Hematopoietic multipotent progenitor cell treated with erythropoietin and hydrocortisone succinate and interleukin-3 and kit ligand, for 6 days (in vitro differentiated cells): ENCODE data around the gene ATOH8.
A peak's percentile ranks its signal among the peaks of the same experiment; 100 is the strongest.

Experiments
- DNase-seq: peaks from one replicate; pipeline ENCODE4 v3.0.0-alpha.2; 2015

ATOH8 gene

DNA sequence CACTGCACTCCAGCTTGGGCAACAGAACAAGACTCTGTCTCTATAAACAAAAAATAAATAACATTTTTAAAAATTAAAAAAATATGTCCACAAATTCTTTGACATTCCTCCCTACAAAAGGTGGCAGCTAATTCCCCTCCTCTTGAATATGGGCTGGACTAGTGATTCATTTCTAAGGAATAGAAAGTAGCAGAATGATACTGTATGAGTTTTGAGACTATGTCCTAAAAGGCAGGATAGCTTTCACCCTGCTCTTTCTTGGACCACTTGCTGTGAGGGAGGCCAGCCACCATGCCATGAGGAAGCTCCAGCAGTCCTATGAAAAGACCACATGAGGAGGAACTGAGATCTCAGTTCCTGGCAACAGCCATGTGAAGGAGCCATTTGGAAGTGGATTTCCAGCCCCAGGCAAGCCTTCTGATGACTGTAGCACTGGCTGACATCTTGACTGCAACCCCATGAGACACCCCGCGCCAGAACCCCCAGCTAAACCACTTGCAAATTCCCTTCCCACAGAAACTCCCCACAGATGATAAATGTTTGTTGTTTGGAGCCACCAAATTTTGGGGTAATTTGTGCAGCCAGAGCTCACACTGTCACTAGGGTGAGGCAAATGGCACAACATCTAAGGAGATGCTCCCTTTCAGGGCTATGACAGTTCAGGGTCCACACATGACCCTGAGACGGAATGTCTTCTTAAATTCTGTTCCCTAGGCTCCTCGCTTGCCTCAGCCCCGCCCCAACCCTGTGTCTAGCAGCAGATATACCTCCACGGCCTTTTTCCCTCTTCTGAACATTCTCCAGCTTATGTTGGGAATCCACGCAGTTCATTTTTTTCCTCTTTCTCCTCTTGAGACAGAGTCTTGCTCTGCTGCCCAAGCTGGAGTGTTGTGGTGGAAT, 17.1 kb upstream of the ATOH8 start:
- no peak for DNase-seq

DNA sequence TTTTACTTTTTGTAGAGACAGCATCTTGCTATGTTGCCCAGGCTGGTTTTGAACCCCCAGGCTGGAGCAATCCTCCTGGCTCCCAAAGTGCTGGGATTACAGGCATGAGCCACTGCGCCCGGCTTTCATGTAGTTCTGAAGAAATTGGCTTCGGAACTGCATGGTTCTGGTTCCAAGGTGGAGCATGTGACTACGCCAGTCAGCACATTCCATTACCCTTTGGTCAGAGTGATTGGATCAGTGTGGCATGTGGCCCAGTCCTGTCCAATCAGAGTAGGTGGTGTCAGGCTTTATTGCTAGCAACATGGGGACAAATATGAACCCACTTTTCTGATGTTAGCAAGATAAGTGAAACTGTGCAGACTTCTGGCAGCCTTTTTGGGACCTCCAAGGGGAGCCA, 16.3 kb upstream of the ATOH8 start:
- no peak for DNase-seq

DNA sequence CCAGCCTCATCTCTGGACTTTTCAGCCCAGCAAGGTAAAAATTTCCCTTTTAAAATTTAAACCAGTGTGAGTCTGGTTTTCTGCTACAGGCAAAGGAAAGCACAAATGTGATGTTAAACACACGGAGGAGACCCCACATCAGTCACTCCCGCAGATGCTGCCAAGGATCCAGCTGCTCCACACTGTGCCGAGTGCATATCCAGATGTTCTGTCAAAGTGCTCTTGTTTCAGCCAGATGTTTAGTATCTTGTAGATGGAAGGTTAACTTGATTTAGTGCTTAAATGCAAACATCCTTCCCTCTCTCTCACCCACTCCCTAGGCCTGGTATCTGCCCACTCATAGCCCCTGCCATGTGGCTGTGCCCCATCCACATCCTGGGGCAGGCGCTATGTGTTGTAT, 15.8 kb upstream of the ATOH8 start:
- no peak for DNase-seq

DNA sequence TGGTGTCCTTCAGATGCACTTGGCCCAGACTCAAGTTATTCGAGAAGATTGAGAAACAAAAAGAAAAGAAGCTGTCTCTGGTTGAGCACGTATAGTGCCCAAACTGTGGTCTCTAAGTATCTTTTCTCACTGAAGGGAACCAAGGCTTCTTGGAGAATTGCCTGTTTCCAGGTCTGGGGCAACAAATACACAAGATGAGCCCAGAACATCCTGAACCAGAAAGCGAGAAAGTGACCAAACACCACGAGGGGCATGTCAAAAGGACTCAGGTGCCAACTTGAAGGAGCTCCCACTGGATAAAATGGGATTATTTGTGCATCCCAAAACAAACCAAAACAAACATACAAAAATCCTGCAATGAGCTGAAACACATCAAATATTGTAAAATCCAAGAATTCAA, 13.6 kb upstream of the ATOH8 start:
- DNase-seq, result no peak

DNA sequence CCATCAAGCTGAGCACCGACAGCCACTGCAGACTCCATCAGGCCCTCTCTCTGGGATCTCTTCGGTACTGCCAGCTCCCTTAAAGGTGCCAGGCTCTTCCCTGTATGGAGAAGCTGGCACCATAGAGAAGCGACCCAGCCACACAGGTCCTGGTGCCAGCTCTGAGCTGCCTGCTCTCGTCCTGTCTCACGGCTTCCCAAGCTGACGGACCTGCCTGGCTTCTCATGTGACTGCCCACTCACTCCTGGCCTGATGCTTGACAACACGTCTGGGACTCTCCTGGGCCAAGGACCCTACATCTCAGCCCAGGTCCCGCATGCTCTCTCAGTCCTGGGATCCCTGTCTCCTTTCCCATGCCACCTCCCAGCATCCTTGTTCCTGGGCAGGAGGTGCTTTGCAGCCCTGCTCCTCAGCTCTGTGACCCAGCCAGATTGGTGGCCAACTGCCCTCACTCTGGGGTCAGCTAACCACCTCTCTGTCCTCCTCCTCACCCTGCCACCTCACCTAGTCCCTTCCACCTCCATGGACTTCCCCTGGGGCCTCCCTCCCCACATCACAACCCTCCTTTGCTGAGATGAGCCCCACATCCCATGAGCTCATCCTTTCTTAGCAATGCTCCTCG, 12.5 kb upstream of the ATOH8 start:
- no peak for DNase-seq

DNA sequence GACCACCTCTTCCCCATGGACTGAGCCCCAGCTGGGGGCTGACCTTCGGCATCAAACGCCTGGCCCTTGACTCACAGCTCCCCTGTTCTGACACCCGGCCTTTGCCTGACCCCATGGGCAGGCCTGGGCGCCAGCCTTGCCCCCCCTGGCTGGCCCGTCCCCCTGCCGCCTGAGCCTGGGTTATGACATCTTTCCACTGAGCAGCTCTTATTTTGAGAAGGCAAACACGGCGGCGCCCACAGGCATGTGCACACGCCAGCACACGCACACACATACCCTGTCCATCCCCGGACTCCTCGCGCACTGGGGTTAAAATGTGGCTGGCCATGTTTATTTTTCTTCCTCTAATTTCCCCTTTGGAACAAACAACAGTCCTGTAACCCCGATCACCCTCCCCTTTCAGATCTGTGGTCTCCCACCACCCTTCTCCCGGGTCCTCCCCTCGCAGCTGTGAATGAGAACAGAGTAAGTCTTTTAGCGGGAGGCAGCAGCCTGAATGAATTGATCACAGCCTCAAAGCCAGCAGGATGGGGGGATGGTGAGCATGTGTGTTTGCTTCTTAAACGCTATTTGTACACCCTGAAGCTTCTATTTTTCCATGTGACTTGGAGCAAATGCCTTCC, 11.8 kb upstream of the ATOH8 start:
- DNase-seq, result no peak

DNA sequence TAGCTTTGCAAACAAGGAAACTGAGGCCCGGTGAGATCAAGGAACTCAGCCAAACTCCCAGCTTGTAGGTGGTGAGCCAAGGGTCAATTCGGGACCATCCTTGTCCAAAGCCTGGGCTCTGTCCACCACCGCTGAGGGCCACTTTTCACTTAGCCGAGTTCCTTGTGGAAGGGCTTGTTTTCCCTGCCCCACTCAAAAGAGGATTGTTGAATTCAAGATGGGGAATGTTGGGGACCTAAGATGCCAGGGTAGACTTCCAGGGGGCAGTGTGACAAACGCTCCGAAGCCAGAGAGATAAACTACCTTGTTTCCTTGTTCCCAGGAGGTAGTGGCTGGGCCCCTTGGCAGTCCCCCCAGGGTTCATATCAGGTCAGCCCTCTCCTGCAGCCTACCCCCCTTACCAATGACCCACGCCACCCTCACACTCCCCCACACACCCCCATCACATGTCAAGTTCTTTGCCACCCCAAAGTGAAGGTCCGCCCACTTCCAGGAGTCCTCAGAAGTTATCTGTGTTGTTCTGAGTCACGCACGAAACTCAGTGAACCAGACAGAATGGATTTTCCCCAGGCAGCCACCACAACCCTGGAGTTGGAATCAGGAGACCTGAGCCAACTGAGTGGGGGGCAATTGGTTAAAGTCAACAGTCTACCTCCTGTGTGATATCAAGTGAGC, 10.3 kb upstream of the ATOH8 start:
- DNase-seq, result no peak

DNA sequence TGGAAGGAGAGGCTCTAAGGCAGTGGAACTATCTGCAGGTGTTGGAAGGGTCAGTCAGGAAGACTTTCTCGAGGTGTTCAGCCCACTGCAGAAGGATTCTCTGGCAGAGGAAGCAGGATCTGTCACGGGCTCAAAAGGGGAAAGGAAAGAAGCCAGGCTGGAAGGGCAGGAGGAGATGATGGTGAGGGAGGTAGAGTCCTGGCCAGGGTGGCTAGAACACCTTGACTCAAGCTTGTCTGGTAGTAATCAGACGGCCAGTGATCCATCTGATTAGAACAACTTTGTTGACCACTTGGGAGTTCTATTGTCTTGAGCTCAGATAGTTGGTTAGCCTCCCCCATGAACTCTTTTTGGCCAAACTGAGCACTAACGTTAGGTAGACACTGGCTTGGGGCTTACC, 9.7 kb upstream of the ATOH8 start:
- no peak for DNase-seq

DNA sequence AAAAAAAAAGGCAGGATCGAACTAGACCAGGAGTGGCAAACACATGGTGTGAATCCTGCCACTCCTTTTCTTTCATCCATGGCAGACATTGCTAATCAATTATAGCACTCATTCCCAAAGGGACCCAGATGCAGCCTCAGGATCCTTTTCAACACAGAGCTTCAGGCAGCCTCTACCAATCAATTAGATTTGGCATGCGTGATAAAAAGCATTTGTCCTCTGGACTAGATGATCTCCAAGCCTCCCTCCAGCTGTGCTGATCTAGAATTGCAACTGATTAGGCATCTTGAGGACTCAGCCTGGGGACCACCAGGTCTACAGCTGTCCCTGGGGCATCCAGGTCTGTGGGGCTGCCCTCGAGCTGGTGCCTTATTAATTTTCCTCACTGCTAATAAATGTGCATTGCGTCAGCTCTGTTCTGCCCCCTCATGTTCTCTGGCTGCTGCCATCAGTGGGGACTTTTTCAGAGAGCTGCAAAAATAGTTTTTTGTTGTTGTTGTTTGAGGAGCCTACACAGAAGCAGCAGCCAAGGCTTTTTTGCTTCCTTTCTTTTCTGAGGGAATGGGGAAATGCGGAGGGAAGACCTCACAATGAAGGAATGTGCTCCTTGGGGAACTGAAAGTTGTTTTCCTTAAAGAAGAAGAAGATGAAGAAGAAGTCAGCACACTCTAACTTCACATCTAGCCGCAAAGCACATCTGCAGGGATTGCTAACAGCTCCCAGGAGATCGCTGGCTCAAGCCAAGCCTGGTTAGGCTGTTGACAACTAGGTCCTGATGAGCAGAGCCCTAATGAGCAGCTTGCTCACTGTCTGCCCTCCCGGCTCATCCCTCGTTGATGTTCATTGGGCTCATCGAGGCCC, 8.8 kb upstream of the ATOH8 start:
- no peak for DNase-seq

DNA sequence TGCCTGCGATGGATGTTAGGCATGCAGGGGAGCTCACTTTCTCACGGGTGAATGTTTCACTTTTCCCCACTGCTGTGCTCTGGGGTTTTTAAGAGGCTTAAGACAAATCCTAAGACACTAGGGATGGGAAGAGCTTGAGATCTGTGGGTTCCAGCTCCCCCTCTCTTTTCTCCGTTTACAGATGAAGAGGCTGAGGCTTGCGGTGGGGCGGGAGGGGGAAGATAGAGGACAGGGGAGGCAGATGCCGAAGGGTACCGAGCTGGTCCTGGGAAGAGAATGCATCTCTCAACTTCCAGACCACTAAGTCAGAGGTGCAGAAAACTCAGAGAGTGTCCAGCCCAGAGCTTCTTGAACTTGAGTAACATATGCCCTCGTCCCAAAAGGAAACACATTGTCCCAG, 8.2 kb upstream of the ATOH8 start:
- DNase-seq, result no peak

DNA sequence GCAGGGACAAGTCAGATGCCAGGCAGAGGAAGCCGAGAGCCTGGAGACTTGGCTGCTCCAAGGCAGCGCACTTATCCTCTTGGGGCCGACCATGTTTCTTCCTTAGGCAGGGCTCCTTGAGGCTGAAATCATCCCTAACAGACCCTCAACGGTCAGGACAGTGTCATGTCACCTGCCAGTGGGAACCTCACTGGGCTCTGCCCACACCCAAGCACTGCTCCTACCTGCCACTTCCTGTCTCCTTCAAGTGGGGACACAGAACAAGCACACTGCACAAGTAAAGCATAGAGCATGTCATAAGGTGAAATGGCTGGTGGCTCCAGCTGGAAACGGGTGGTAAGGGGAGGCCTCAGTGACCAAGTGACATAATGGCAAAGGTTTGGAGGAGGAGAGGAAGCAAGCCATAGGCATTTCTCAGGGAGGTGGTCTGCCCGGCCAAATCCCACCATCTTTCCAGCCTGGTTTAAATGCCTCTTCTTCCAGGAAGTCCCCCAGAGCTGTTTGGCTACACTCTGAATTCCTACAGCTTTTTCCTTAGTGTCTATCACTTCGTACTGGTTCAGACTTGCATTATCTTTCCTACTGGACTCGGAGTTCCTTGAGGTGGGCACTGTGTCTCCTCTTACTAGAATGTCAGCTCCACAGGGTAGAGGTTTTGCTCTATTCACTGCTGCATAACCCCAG, 7.3 kb upstream of the ATOH8 start:
- no peak for DNase-seq

DNA sequence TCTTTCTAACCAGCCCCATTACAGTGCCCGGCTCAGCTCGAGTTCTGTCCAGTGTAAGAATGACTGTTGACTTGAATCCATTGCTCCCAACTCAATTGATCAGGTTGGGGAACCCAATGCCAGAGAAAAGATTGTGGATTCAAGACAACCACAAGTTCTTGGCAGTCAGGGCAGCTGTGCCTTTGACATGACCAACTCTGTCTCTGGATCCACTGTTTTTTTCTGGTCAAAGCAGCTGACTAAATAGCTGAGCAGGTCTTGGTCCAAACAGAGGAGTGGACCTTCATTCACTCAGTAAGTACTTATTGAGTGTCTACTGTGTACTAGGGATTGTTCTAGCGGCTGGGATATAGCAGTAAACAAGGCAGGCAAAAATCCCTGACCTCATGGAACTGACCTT, 6.3 kb upstream of the ATOH8 start:
- DNase-seq, result no peak

DNA sequence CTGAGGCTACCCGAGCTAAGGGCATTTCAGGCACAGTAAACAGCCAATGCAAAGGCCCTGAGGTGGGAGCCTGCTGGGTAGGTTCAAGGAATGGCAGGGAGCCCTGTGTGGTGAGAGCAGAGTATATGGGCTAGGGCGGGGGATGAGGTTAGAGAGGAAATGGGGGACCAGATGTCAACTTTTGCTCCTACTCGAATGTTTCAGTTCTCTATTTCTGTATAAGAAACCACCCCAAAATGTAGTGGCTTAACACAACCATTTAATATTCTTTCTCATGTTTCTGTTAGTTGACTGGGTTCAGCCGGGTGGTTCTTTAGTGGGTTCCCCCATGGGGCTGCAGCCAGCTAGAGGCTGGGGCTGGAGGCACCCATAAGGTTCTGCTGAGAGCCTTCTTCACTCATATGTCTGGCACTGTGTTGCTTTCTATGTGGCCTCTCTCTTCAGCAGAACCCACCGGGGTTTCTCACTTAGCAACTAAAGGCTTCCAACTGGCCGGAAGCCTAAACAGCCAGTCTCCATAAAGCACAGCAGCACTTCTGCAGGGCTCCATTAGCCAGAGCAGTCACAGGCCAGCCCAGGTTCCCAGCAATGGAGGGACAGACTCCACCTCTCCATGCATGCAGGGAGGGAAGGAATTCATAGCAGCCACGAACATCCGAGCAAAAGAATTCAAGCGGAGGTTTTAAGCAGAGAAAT, 5.6 kb upstream of the ATOH8 start:
- no peak for DNase-seq

DNA sequence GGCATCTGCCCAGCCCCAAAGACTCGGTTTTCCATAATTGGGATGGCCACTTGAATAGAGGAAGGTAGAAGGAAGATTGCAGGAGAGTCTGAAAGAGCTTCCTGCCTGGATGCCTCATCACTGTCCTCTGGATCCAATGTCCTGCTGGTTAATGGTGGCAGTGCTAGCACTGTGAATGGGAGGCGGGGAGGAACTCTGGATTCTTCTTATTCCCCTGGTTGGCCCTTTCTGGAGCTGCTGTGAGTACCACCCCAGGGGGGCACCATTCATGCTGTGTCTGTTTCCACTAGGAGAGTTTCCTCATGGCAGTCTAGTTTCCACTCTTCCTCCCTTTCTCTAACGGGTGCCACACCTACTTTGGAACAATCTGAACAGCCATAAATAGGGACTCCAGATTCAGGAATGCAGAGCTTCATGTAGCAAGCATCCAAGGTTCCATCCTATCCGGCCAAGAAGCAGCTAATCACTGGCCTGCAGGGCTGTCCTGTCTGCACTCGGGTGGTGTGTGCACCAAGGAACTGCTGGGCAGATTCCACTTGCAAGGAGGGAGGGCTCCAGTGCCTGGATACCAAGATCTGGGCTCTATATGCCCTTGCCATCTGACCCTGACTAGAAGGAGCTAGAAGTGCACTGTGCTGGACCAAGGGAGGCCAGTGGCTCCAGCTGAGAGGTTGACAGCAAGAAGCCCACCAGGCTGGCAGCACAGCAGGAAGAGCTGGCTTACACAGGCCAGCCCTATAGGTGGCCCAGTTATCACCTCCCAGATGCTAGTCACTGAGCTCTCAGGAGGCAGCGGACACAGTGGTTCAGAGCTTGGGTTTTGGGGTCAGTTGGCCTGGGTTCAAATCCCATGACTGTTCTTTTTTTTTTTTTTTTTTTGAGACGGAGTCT, 4.6 kb upstream of the ATOH8 start:
- DNase-seq, result no peak

DNA sequence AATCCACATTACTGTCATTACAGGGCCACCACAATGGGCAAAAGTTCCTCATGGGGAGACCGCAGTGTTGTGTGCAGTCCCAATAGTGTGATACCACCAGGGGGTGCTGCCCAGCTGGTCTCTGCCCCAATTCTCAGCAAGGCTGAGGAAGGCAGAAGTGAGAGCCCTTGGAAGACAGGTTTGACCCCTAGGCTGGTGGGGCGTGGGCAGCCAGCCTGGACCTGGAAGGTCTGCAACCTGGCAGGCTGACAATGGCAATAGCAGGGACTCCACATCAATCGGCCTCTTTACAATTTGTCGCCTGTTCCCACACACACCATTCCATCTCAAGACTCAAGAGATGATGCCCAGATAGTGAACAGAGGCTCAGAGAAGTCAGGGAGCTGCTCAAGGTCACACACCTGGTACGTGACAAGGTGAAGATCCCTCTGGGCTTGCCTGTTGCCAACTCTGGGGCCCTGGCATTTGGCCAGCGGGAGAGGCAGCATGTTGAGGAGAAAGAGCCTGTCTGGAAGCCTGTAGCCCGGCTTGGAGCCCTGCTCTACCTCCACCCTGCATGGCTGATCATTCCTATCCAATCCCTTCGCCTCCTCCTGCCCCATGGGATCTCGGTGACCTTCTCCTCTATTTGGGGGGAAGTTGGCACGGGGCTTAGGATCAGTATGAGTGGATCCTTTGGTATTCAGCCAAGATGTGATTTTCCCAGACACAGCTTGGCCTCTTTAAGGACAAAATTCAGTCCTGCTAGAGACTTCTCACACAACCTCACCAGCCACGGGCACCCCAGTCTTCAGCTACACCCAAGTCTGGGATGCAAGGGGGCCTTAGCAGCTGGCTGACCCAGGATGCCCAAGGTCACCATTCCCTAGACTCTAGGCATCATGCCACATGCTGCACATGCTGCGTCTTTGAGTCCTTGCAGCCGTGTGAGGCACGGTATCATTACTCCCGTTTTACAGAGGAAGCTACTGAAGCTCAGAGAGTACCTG, 2.9 kb upstream of the ATOH8 start:
- peak; percentile 86 for DNase-seq

DNA sequence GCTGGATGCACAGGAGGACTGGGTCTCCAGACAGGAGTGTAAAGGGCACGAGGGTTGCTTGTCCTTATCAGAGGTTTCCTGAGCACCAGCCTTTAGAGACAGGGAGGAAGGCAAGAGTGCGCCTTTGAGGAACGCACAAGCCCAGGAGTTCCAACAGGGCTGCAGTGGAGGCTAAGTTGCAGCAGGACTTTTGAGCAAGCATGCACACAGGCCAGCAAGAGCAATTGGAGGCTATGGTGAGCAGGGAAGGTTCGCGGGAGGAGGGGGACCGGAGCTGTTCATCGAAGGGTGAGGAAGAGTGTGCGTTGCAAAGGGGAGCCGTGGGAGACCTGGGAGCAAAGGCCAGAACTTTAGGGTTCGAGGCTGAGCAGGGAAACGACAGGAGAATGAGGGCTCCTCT, 2.2 kb upstream of the ATOH8 start:
- no peak for DNase-seq

DNA sequence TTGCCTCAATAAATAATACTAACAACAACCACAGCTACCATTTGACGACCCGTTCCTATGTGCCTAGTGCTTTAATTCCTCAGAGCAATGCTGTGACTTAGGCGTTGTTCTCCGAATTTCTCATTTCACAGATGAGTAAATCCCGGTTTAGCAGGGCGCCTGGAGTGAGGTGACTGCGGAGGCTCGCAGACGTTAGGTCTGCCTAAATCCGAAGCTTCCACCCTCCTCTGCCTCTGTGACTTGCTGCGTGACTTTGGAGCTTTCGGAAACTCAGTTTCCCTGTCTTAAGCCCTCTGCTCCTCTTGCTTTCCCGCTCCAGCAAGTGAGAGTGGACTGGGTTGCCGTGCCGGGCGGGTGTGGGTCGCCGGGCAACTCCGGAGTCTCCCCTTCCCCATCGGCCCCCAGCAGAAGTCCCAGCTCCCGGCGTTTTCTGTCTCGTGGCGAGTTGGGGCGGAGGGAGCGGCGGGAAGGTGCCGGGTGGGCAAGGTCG, 711 bp upstream of the ATOH8 start:
- DNase-seq, result peak; percentile 23

DNA sequence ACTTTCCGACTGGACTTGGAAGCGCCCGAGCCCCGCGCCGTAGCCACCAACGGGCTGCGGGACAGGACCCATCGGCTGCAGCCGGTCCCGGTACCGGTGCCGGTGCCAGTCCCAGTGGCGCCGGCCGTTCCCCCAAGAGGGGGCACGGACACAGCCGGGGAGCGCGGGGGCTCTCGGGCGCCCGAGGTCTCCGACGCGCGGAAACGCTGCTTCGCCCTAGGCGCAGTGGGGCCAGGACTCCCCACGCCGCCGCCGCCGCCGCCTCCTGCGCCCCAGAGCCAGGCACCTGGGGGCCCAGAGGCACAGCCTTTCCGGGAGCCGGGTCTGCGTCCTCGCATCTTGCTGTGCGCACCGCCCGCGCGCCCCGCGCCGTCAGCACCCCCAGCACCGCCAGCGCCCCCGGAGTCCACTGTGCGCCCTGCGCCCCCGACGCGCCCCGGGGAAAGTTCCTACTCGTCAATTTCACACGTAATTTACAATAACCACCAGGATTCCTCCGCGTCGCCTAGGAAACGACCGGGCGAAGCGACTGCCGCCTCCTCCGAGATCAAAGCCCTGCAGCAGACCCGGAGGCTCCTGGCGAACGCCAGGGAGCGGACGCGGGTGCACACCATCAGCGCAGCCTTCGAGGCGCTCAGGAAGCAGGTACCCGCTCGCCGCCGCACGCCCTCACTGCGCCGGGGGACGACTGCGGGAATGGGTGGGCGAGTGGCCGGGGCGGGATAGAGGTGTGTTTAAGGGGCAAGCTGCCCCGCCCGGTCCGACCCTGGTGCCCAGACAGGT, 713 bp downstream of the ATOH8 start:
- DNase-seq, result peak; percentile 34
